GM23338 (cell line): ENCODE results near the gene JPH4. TPM values are rescaled to one million over a fixed set of nuclear protein-coding genes. Genes with fewer than 3 reads are reported as not detected.
"Not testable (repeated sequence)": the region's sequence is repeated elsewhere in the genome, so short reads cannot be mapped to it uniquely, and the experiment has no call there.

Source experiments
- ATAC-seq: fragments of 200-7000 bp; cut with Tn5 transposase; 3 replicates; pipeline ENCODE4 v1.9.1; 2020
- DNase-seq: peaks from one replicate; pipeline ENCODE4 v3.0.0-alpha.2; 2015; ENCODE audit warnings: low spot score
- H2AFZ ChIP-seq: fragments of 200-600 bp; sonication (generic); 2 replicates; pipeline ENCODE4 v1.8.0; 2016; ENCODE audit warnings: antibody characterized with exemption, mild to moderate bottlenecking, moderate library complexity
- H3F3A ChIP-seq: fragments of 200-600 bp; sonication (generic); replicated peaks from 2 replicates; pipeline ENCODE4 v1.8.0; 2017; ENCODE audit warnings: antibody characterized with exemption, mixed run types, low read depth
- H3K27ac ChIP-seq: fragments of 200-600 bp; sonication (generic); 2 replicates; pipeline ENCODE4 v1.6.1; 2016; ENCODE audit warnings: low read depth
- H3K27me3 ChIP-seq: fragments of 200-600 bp; sonication (generic); 2 replicates; pipeline ENCODE4 v1.8.0; 2016; ENCODE audit warnings: mild to moderate bottlenecking, mixed run types, moderate library complexity; ENCODE audit not compliant: insufficient read depth
- H3K36me3 ChIP-seq: fragments of 200-600 bp; sonication (generic); 2 replicates; pipeline ENCODE4 v1.8.0; 2016; ENCODE audit warnings: mild to moderate bottlenecking; ENCODE audit not compliant: insufficient read depth
- H3K4me1 ChIP-seq: fragments of 200-600 bp; sonication (generic); 2 replicates; pipeline ENCODE4 v1.8.0; 2016; ENCODE audit warnings: mild to moderate bottlenecking, moderate library complexity; ENCODE audit not compliant: insufficient read depth
- H3K4me2 ChIP-seq: fragments of 200-600 bp; sonication (generic); 2 replicates; pipeline ENCODE4 v1.7.1; 2017; ENCODE audit warnings: mixed run types
- H3K4me3 ChIP-seq: fragments of 200-600 bp; sonication (generic); 2 replicates; pipeline ENCODE4 v1.6.1; 2016; ENCODE audit warnings: mixed run types
- H3K79me2 ChIP-seq: fragments of 200-600 bp; sonication (generic); replicated peaks from 2 replicates; pipeline ENCODE4 v1.8.0; 2017; ENCODE audit warnings: mild to moderate bottlenecking; ENCODE audit not compliant: insufficient read depth
- H3K9me2 ChIP-seq: fragments of 200-600 bp; sonication (generic); 2 replicates; pipeline ENCODE4 v1.8.0; 2017; ENCODE audit not compliant: insufficient read depth
- H4K20me1 ChIP-seq: fragments of 200-600 bp; sonication (generic); replicated peaks from 2 replicates; pipeline ENCODE4 v1.8.0; 2017; ENCODE audit warnings: mild to moderate bottlenecking; ENCODE audit not compliant: insufficient read depth
- H3K27ac Mint-ChIP-seq: 2 replicates; pipeline ENCODE4 v1.8.0; 2020; ENCODE audit warnings: inconsistent platforms, mild to moderate bottlenecking, moderate library complexity, mixed read lengths
- H3K27me3 Mint-ChIP-seq: 3 replicates; pipeline ENCODE4 v1.8.0; 2022; ENCODE audit warnings: low read depth, mild to moderate bottlenecking, moderate library complexity, mixed read lengths, inconsistent platforms; ENCODE audit not compliant: insufficient read depth, poor library complexity
- H3K36me3 Mint-ChIP-seq: 3 replicates; pipeline ENCODE4 v1.8.0; 2021; ENCODE audit warnings: low read depth, mild to moderate bottlenecking, inconsistent platforms, moderate library complexity, mixed read lengths
- H3K4me1 Mint-ChIP-seq: 3 replicates; pipeline ENCODE4 v1.8.0; 2020; ENCODE audit warnings: mild to moderate bottlenecking, inconsistent platforms, mixed read lengths
- H3K4me3 Mint-ChIP-seq: 3 replicates; pipeline ENCODE4 v1.8.0; 2021; ENCODE audit warnings: moderate library complexity, mild to moderate bottlenecking, inconsistent platforms, mixed read lengths
- H3K9me3 Mint-ChIP-seq: 3 replicates; pipeline ENCODE4 v1.8.0; 2020; ENCODE audit warnings: moderate library complexity, mild to moderate bottlenecking, inconsistent platforms, mixed read lengths
- CREB1 ChIP-seq: fragments of 250-450 bp; sonication (Bioruptor Pico); IDR thresholded peaks from 2 replicates; pipeline ENCODE4 v1.5.0; 2020; ENCODE audit warnings: low read depth, mild to moderate bottlenecking, moderate library complexity
- CTCF ChIP-seq, 2 experiments: fragments of 200-600 bp in 1 of 2; sonication (generic) in 1 of 2; conservative IDR thresholded peaks; 2 replicates each; pipeline versions ENCODE4 v1.5.1 to v1.6.1; 2016 to 2017; ENCODE audit warnings: antibody characterized with exemption in 2 of 2, low read depth in 2 of 2, mild to moderate bottlenecking in 2 of 2, moderate library complexity in 1 of 2
- ETS1 ChIP-seq: IDR thresholded peaks from 2 replicates; pipeline ENCODE4 v1.6.1; 2016; ENCODE audit warnings: antibody characterized with exemption
- EZH2 ChIP-seq: fragments of 200-600 bp; sonication (generic); IDR thresholded peaks from one replicate; pipeline ENCODE4 v1.8.0; 2017; ENCODE audit warnings: antibody characterized with exemption, mild to moderate bottlenecking, low read depth; ENCODE audit not compliant: unreplicated experiment
- JUNB ChIP-seq: IDR thresholded peaks from one replicate; pipeline ENCODE4 v1.6.1; 2016; ENCODE audit warnings: antibody characterized with exemption; ENCODE audit not compliant: unreplicated experiment
- NANOG ChIP-seq: IDR thresholded peaks from 2 replicates; pipeline ENCODE4 v1.6.1; 2016; ENCODE audit warnings: antibody characterized with exemption, borderline replicate concordance
- STAT1 ChIP-seq: IDR thresholded peaks from one replicate; pipeline ENCODE4 v1.6.1; 2016; ENCODE audit warnings: antibody characterized with exemption; ENCODE audit not compliant: unreplicated experiment
- ZNF114 ChIP-seq: fragments of 250-450 bp; sonication (Bioruptor Pico); IDR thresholded peaks from 2 replicates; pipeline ENCODE4 v1.5.0; 2020; ENCODE audit warnings: mild to moderate bottlenecking, moderate library complexity
- ZNF331 ChIP-seq: fragments of 250-450 bp; sonication (Bioruptor Pico); IDR thresholded peaks from 2 replicates; pipeline ENCODE4 v1.5.0; 2020; ENCODE audit warnings: low read depth, mild to moderate bottlenecking, moderate library complexity
- polyA plus RNA-seq: library from polyadenylated mRNA; unstranded; fragments of >200 nt; fragmentation: Nextera tagmentation; extraction: Ambion mirVana; gene quantifications from 2 replicates; pipeline ENCODE4 v1.2.1, GENCODE V29; 2016
- total RNA-seq: library from RNA; depleted of rRNA; stranded (reverse); fragments of >200 nt; shearing (Covaris generic); gene quantifications from 2 replicates; pipeline ENCODE4 v1.2.3, GENCODE V29; 2014
- TF ChIP-seq, protein P1 (sequence below): IDR thresholded peaks from one replicate; pipeline ENCODE4 v1.6.1; 2018; ENCODE audit warnings: antibody characterized with exemption; ENCODE audit not compliant: unreplicated experiment

JPH4 gene
- total and polyA plus RNA-seq, 2 experiments from 2014 or later = 11.0 to 29.9 TPM

DNA sequence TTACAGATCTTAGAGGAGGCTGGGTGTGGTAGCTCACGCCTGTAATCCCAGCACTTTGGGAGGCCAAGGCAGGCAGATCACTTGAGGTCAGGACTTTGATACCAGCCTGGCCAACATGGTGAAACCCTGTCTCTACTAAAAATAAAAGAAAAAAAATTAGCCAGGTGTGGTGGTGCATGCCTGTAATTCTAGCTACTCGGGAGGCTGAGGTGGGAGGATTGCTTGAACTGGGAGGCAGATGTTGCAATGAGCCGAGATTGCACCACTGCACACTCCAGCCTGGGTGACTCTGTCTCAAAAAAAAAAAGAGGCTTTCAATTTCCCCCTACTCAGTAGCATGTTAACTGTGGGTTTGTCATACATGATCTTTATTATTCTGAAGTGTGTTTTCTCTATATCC, 15.6 kb upstream of the JPH4 start:
- not testable (repeated sequence) for H3K4me1 ChIP-seq, DNase-seq, H3F3A ChIP-seq, H3K27me3 ChIP-seq, H3K9me2 ChIP-seq, H3K79me2 ChIP-seq, H4K20me1 ChIP-seq, H3K27ac ChIP-seq, H3K27ac Mint-ChIP-seq, H3K4me3 ChIP-seq, ATAC-seq, H3K9me3 Mint-ChIP-seq, H3K27me3 Mint-ChIP-seq, H3K36me3 Mint-ChIP-seq, H2AFZ ChIP-seq, H3K4me1 Mint-ChIP-seq, H3K4me3 Mint-ChIP-seq, H3K36me3 ChIP-seq, H3K4me2 ChIP-seq

GRCh38 chr14:23590198-23590597, 11.6 kb upstream of the JPH4 start:
- no peaks in the 10 kb centered on the region for H4K20me1 ChIP-seq
- Mint-ChIP-seq H3K27me3 (peaks cover 9% of the 10 kb centered on the region), H3K36me3 (no peaks in the 10 kb centered on the region), H3K4me3 (no peak overlapping the region), H3K9me3 (peaks cover 6% of the 10 kb centered on the region; the same call in 2 of the 3 replicates), H3K4me1 (peaks cover 12% of the 10 kb centered on the region), H3K27ac (no peak overlapping the region)
- H3F3A ChIP-seq = no peaks in the 10 kb centered on the region
- no peak overlapping the region for H3K4me3 ChIP-seq
- no peak overlapping the region for H3K27ac ChIP-seq
- H3K27me3 ChIP-seq = no peaks in the 10 kb centered on the region
- H3K9me2 ChIP-seq = no peaks in the 10 kb centered on the region
- peak overlapping the region; percentile 98; the same call in 1 of the 2 replicates for H2AFZ ChIP-seq
- H3K36me3 ChIP-seq = no peaks in the 10 kb centered on the region
- no peak overlapping the region for H3K4me2 ChIP-seq
- H3K4me1 ChIP-seq = peaks cover 4% of the 10 kb centered on the region; the same call in 1 of the 2 replicates
- DNase-seq (no peak), ATAC-seq (no peak)
- H3K79me2 ChIP-seq = no peaks in the 10 kb centered on the region
- TF ChIP-seq STAT1 (no peak), CREB1 (CRISPR knock-in tag) (no peak), NANOG (no peak), ZNF114 (CRISPR knock-in tag) (no peak), ETS1 (no peak), ZNF331 (CRISPR knock-in tag) (no peak), EZH2 (no peak), CTCF (conservative IDR thresholded peaks at IDR 0.05; ENCODE audit: low read depth in 2 of 2) (no peak), JUNB (no peak)
- TF ChIP-seq, protein P1, sequence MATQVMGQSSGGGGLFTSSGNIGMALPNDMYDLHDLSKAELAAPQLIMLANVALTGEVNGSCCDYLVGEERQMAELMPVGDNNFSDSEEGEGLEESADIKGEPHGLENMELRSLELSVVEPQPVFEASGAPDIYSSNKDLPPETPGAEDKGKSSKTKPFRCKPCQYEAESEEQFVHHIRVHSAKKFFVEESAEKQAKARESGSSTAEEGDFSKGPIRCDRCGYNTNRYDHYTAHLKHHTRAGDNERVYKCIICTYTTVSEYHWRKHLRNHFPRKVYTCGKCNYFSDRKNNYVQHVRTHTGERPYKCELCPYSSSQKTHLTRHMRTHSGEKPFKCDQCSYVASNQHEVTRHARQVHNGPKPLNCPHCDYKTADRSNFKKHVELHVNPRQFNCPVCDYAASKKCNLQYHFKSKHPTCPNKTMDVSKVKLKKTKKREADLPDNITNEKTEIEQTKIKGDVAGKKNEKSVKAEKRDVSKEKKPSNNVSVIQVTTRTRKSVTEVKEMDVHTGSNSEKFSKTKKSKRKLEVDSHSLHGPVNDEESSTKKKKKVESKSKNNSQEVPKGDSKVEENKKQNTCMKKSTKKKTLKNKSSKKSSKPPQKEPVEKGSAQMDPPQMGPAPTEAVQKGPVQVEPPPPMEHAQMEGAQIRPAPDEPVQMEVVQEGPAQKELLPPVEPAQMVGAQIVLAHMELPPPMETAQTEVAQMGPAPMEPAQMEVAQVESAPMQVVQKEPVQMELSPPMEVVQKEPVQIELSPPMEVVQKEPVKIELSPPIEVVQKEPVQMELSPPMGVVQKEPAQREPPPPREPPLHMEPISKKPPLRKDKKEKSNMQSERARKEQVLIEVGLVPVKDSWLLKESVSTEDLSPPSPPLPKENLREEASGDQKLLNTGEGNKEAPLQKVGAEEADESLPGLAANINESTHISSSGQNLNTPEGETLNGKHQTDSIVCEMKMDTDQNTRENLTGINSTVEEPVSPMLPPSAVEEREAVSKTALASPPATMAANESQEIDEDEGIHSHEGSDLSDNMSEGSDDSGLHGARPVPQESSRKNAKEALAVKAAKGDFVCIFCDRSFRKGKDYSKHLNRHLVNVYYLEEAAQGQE = no peak
